Testis (tissue), 3 donors: ENCODE measurements around the gene FUT9. TPM values are rescaled to one million over a fixed set of nuclear protein-coding genes. Genes with fewer than 3 reads are reported as not detected.
"Not testable (repeated sequence)": the region's sequence is repeated elsewhere in the genome, so short reads cannot be mapped to it uniquely, and the experiment has no call there.

Source experiments
- DNase-seq: peaks from one replicate; pipeline ENCODE4 v3.0.0-alpha.2; 2019
- H3K27ac ChIP-seq, 2 donors: fragments of 200-600 bp; sonication (generic); one replicate each; pipeline ENCODE4 v1.5.1; 2019
- H3K27me3 ChIP-seq: fragments of 200-600 bp; sonication (generic); one replicate; pipeline ENCODE4 v1.5.1; 2019
- H3K36me3 ChIP-seq: fragments of 200-600 bp; sonication (generic); one replicate; pipeline ENCODE4 v1.5.1; 2017; ENCODE audit warnings: low read depth; ENCODE audit errors: missing control alignments
- H3K4me1 ChIP-seq: fragments of 200-600 bp; sonication (generic); one replicate; pipeline ENCODE4 v1.5.1; 2019
- H3K4me3 ChIP-seq, 2 donors: fragments of 200-600 bp; sonication (generic); one replicate each; pipeline ENCODE4 v1.5.1; 2017 to 2019
- H3K9me3 ChIP-seq: fragments of 200-600 bp; sonication (generic); one replicate; pipeline ENCODE4 v1.5.1; 2017
- POLR2A ChIP-seq: fragments of 450-650 bp; IDR thresholded peaks from one replicate; pipeline ENCODE4 v1.6.1; 2017; ENCODE audit warnings: antibody characterized with exemption, mild to moderate bottlenecking, moderate library complexity
- WGBS, 2 donors: methylation state at CpG; one replicate each; pipeline ENCODE4 v1.1.5; 2018; 5-methylcytosine and 5-hydroxymethylcytosine counted together
- intact Hi-C: fragments of 100-400 bp; cut with DNase I; formaldehyde crosslinking; loops from one replicate; pipeline ENCODE4 v1.15.1; 2023; ENCODE audit warnings: low total_unique reads
- polyA plus RNA-seq: library from polyadenylated mRNA; stranded (reverse); fragments of 350-450 nt; fragmentation: Illumina TruSeq; extraction: RNeasy Lipid Tissue Mini Kit (QIAGEN cat#74804); gene quantifications from one replicate; pipeline ENCODE4 v1.2.3, GENCODE V29; 2014; ENCODE audit warnings: low read depth, low replicate concordance; ENCODE audit not compliant: insufficient read depth
- total RNA-seq, 2 donors: library from RNA; depleted of rRNA; stranded (reverse); fragments of >200 nt; gene quantifications; one replicate each; pipeline ENCODE4 v1.2.3, GENCODE V29; 2016
- TF ChIP-seq, protein P1 (sequence below), 3 experiments: fragments of 450-650 bp in 2 of 3; fragments of 200-600 bp in 1 of 3; sonication (generic) in 1 of 3; IDR thresholded peaks; one replicate each; pipeline ENCODE4 v1.5.1; 2016 to 2019; ENCODE audit warnings: antibody characterized with exemption in 3 of 3, mild to moderate bottlenecking in 2 of 3, moderate library complexity in 1 of 3

Gene FUT9
- total and polyA plus RNA-seq, 3 donors from 2014 or later: 0.12 to 0.24 TPM; not detected in 1

- H3K4me3 ChIP-seq: no peak overlapping the region
- TF ChIP-seq, protein P1, sequence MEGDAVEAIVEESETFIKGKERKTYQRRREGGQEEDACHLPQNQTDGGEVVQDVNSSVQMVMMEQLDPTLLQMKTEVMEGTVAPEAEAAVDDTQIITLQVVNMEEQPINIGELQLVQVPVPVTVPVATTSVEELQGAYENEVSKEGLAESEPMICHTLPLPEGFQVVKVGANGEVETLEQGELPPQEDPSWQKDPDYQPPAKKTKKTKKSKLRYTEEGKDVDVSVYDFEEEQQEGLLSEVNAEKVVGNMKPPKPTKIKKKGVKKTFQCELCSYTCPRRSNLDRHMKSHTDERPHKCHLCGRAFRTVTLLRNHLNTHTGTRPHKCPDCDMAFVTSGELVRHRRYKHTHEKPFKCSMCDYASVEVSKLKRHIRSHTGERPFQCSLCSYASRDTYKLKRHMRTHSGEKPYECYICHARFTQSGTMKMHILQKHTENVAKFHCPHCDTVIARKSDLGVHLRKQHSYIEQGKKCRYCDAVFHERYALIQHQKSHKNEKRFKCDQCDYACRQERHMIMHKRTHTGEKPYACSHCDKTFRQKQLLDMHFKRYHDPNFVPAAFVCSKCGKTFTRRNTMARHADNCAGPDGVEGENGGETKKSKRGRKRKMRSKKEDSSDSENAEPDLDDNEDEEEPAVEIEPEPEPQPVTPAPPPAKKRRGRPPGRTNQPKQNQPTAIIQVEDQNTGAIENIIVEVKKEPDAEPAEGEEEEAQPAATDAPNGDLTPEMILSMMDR (IDR thresholded peaks at IDR 0.05): no peak
- TF ChIP-seq POLR2A: no peak
- H3K4me1 ChIP-seq: no peaks in the 10 kb centered on the region
- 50 to 58% methylated on average over 2 of the region's 2 CpGs for WGBS, 2 donors
- no peak for DNase-seq
- H3K9me3 ChIP-seq: no peaks in the 10 kb centered on the region
- H3K27me3 ChIP-seq: no peaks in the 10 kb centered on the region
- no peaks in the 10 kb centered on the region for H3K36me3 ChIP-seq
- intact Hi-C loops: no loop called here
- no peak overlapping the region for H3K27ac ChIP-seq
These were observed 230.8 kb downstream of the FUT9 start for GRCh38 chr6:96246563-96246962.

- Histone ChIP-seq H3K4me3 (no peak overlapping the region), H3K4me1 (no peaks in the 10 kb centered on the region), H3K9me3 (no peaks in the 10 kb centered on the region), H3K27ac (no peak overlapping the region), H3K36me3 (no peaks in the 10 kb centered on the region), H3K27me3 (no peaks in the 10 kb centered on the region)
- 75 to 89% methylated on average over 1 of the region's 1 CpG for WGBS, 2 donors
- DNase-seq: no peak
- TF ChIP-seq POLR2A: no peak
- TF ChIP-seq, protein P1 (IDR thresholded peaks at IDR 0.05): no peak
- intact Hi-C loops: no loop called here
These were observed 234.0 kb downstream of the FUT9 start for GRCh38 chr6:96249755-96250154.

- Histone ChIP-seq H3K4me3 (no peak overlapping the region), H3K27ac (no peak overlapping the region), H3K36me3 (no peaks in the 10 kb centered on the region), H3K27me3 (no peaks in the 10 kb centered on the region), H3K4me1 (no peaks in the 10 kb centered on the region), H3K9me3 (no peaks in the 10 kb centered on the region)
- intact Hi-C loops: no loop called here
- no peak for DNase-seq
- TF ChIP-seq POLR2A: no peak
- TF ChIP-seq, protein P1 (IDR thresholded peaks at IDR 0.05): no peak
- WGBS, 2 donors: 84 to 92% methylated on average over 1 of the region's 1 CpG
These were observed 242.0 kb downstream of the FUT9 start for GRCh38 chr6:96257751-96258150.

DNA sequence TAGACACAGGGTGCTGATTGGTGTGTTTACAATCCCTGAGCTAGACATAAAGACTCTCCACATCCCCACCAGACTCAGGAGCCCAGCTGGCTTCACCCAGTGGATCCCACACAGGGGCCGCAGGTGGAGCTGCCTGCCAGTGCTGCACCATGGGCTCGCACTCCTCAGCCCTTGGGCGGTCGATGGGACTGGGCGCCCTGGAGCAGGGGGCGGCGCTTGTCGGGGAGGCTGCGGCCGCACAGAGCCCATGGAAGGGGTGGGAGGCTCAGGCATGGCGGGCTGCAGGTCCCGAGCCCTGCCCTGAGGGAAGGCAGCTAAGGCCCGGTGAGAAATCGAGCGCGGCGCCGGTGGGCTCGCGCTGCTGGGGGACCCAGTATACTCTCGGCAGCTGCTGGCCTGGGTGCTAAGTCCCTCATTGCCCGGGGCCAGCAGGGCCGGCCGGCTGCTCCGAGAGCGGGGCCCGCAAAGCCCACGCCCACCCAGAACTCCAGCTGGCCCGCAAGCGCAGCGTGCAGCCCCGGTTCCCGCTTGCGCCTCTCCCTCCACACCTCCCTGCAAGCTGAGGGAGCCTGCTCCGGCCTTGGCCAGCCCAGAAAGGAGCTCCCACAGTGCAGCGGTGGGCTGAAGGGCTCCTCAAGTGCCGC is 245.1 kb downstream of the FUT9 start:
- DNase-seq, H3K9me3 ChIP-seq, H3K27ac ChIP-seq, H3K27me3 ChIP-seq, H3K36me3 ChIP-seq, H3K4me1 ChIP-seq, intact Hi-C loops: not testable (repeated sequence)
- H3K4me3 ChIP-seq: peak overlapping the region in 1 of 2 donors; percentile 20
- WGBS, 2 donors: 65 to 75% methylated on average over 5 to 21 of the region's 37 CpGs
